PC-3 (cell line): ENCODE measurements around the gene SLC25A25.
"Not testable (repeated sequence)": the region's sequence is repeated elsewhere in the genome, so short reads cannot be mapped to it uniquely, and the experiment has no call there.

Source experiments
- CTCF ChIP-seq: fragments of 300-600 bp; sonication (generic); conservative IDR thresholded peaks from 2 replicates; pipeline ENCODE4 v1.5.1; 2017; ENCODE audit warnings: antibody characterized with exemption, low read depth, mild to moderate bottlenecking, low read length
- EZH2 ChIP-seq: fragments of 300-600 bp; sonication (generic); IDR thresholded peaks from one replicate; pipeline ENCODE4 v1.6.1; 2017; ENCODE audit warnings: antibody characterized with exemption, mild to moderate bottlenecking, low read length; ENCODE audit not compliant: unreplicated experiment

GRCh38 chr9:128111726-128112125 lies 43.7 kb downstream of the SLC25A25 start:
- TF ChIP-seq CTCF, EZH2: not testable (repeated sequence)
